BJ (cell line): ENCODE measurements around the gene RIPK4. TPM values are rescaled to one million over a fixed set of nuclear protein-coding genes. Genes with fewer than 3 reads are reported as not detected.
"Not testable (repeated sequence)": the region's sequence is repeated elsewhere in the genome, so short reads cannot be mapped to it uniquely, and the experiment has no call there.

Source experiments
- CTCF ChIA-PET: fragments of 350-600 bp; formaldehyde crosslinking; extraction: SDS; loops from one replicate; lab custom pipeline; 2021; ENCODE audit warnings: antibody characterized with exemption, inconsistent platforms; lab: Yijun Ruan, JAX
- POLR2A ChIA-PET: fragments of 300-600 bp; sonication (Branson Sonifier 250); formaldehyde crosslinking; extraction: SDS; loops from one replicate; lab custom pipeline; 2021; ENCODE audit warnings: antibody characterized with exemption; lab: Charles Lee
- DNase-seq: peaks from one replicate; pipeline ENCODE4 v3.0.0-alpha.2; 2011; ENCODE audit warnings: low read depth
- H3K27me3 ChIP-seq: 2 replicates; pipeline ENCODE4 v1.6.0; 2011; ENCODE audit warnings: low read length; ENCODE audit not compliant: control insufficient read depth, insufficient read depth
- H3K36me3 ChIP-seq: 2 replicates; pipeline ENCODE4 v1.5.1; 2011; ENCODE audit warnings: low read length; ENCODE audit not compliant: control insufficient read depth, insufficient read depth
- H3K4me3 ChIP-seq: 2 replicates; pipeline ENCODE4 v1.5.1; 2011; ENCODE audit warnings: low read depth, mild to moderate bottlenecking, control low read depth, low read length
- polyA plus RNA-seq: library from polyadenylated mRNA; depleted of rRNA; stranded (reverse); fragments of >200 nt; gene quantifications from 2 replicates; pipeline ENCODE4 v1.2.3, GENCODE V29; 2011
- TF ChIP-seq, protein P1 (sequence below): IDR thresholded peaks from 2 replicates; pipeline ENCODE4 v1.5.1; 2011; ENCODE audit warnings: low read depth, mild to moderate bottlenecking, control low read depth, inconsistent platforms, low read length, moderate library complexity; ENCODE audit not compliant: insufficient read depth

The RIPK4 gene
- polyA plus RNA-seq, 1 experiment, result 0.37 TPM

DNA sequence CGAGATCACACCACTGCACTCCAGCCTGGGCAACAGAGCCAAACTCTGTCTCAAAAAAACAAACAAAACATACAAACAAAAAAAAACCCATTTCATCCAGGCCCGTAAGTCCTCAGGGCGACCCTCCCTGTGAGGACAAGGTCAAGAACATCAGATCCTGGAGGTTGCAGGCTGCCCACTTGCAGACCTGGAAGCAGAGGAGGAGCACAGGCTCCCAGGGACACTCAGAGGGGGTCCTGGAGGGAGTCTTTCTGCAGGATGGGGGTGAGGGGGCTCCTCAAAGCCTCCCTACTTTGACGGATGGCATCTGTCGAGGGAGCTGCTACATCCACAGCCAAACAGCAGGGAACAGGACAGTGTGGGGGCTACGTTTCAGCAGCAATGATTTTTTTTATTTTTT is 47.2 kb downstream of the RIPK4 start:
- CTCF ChIA-PET, result no interaction called here
- DNase-seq, result no peak
- peaks cover 4% of the 10 kb centered on the region; the same call in 1 of the 2 replicates for H3K27me3 ChIP-seq
- no peaks in the 10 kb centered on the region for H3K36me3 ChIP-seq
- TF ChIP-seq, protein P1, sequence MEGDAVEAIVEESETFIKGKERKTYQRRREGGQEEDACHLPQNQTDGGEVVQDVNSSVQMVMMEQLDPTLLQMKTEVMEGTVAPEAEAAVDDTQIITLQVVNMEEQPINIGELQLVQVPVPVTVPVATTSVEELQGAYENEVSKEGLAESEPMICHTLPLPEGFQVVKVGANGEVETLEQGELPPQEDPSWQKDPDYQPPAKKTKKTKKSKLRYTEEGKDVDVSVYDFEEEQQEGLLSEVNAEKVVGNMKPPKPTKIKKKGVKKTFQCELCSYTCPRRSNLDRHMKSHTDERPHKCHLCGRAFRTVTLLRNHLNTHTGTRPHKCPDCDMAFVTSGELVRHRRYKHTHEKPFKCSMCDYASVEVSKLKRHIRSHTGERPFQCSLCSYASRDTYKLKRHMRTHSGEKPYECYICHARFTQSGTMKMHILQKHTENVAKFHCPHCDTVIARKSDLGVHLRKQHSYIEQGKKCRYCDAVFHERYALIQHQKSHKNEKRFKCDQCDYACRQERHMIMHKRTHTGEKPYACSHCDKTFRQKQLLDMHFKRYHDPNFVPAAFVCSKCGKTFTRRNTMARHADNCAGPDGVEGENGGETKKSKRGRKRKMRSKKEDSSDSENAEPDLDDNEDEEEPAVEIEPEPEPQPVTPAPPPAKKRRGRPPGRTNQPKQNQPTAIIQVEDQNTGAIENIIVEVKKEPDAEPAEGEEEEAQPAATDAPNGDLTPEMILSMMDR, result no peak
- no peak overlapping the region for H3K4me3 ChIP-seq
- POLR2A ChIA-PET, result no interaction called here

DNA sequence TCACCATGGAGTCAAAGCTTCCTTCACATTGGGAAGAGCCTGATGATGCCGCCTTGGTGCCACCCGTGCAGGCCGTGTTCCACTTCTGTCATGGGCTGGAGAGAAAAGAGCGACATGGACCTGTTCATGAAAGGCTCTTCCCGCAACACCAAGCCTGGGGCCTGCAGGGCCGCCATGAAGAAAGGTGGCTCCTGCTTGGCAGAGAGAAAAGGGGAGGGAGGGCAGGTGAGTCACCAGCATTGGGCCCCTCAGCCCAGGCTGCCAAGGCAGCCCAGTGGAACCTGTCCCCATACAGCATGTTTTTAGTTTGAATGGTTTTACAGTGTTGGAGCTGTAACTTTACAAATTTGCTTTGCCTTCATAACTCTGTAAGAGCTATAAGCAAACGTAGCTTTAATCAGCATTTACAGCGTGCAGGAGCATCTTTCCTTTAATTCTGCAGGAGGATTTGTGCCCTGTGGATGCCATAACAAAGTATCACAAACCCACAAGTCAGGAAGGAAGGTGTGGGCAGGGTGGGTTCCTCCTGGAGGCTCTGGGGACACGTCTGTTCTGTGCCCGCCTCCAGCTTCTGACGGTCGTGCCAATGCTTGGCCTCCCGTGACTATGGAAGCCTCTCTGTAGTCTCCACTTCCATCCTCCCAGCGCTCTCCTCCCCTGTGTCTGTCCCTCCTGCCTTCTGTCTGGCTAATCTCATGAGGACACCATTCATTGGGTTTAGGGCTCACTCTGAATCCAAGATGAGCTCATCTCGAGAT is 49.1 kb downstream of the RIPK4 start:
- Histone ChIP-seq H3K27me3 (peaks cover 11% of the 10 kb centered on the region), H3K4me3 (no peak overlapping the region), H3K36me3 (no peaks in the 10 kb centered on the region)
- TF ChIP-seq, protein P1, result no peak
- ChIA-PET CTCF (interaction anchor here (0.6 to 1.5 kb wide), 4 partner anchors 10 to 34 kb away, joined by 3 read pairs; no protein-coding TSS in a partner anchor), POLR2A (no interaction called here)
- no peak for DNase-seq

DNA sequence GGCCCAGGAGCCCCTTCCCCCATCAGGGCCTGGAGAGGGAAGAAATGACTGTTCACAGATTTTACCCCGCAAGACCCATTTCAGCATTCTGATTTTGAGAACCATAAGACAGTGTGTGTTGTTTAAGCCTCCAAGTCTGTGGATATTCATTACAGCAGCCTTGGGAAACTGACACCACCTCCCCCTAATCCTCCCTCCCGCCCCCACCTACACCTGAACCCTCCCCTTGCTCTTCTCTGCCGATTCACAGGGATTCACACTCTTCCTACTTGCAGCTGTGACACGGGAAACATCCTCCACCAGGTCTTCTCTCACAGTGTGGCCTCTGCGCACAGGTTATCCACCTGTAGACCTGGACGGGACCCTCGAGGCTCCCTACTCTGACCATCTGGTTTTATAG is 50.1 kb downstream of the RIPK4 start:
- H3K36me3 ChIP-seq, result no peaks in the 10 kb centered on the region
- H3K27me3 ChIP-seq, result peaks cover 12% of the 10 kb centered on the region
- ChIA-PET POLR2A (no interaction called here), CTCF (no interaction called here)
- no peak overlapping the region for H3K4me3 ChIP-seq
- TF ChIP-seq, protein P1, result no peak
- DNase-seq, result no peak

DNA sequence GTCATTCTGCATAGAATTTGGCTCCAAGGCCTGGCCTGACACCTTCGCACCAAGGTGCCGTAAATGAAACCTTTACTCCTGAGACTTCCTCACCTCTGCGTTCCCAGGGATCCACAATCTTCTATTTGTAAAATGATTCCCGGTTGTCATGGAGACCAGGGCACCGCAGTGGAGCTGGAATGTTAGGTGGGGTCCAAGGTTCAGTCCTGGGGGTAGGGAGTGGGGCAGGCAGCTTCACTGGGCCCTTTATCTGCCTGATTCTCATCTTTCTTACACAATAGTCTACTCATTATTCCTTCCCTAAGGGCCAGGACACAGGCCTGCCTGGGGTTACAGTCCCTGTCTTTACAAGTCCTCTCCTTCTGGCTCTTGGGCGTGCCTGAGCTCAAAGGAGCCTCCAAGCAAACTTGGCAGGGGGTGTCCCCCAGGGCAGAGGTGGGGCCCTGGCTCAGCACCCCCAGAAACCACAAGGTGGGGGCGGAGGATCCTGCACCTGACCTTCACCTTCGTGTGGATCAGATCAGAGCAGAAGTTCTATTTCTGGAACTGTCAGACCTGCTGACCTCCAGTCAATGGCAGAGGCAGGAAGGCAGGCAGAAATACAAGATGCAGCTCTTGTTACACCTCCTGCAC is 51.1 kb downstream of the RIPK4 start:
- peaks cover 17% of the 10 kb centered on the region for H3K27me3 ChIP-seq
- TF ChIP-seq, protein P1, result no peak
- no peaks in the 10 kb centered on the region for H3K36me3 ChIP-seq
- no peak overlapping the region for H3K4me3 ChIP-seq
- ChIA-PET POLR2A (no interaction called here), CTCF (interaction anchor here (0.6 kb wide), 1 partner anchor 33 kb away, joined by 4 read pairs; no protein-coding TSS in a partner anchor)
- no peak for DNase-seq

DNA sequence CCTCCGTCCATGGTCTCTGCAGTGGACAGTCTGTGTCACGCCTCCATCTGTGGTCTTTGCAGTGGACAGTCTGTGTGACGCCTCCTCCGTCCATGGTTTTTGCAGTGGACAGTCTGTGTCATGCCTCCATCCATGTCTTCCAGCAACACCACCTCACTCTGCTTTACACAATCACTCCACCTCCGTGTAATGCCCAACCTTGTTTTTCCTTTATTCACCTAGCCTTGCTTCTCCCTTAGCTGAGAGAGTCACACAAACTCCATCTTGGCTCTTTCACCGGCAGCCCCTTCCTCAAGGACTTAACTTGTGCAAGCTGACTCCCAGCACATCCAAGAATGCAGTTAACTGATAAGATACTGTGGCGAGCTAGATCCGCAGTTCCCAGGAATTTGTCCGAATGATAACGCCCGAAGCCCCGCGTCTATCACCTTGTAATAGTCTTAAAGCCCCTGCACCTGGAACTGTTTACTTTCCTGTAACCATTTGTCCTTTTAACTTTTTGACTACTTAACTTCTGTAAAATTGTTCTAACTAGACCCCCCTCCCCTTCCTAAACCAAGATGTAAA is 52.5 kb downstream of the RIPK4 start:
- H3K36me3 ChIP-seq, CTCF ChIA-PET, H3K4me3 ChIP-seq, DNase-seq, POLR2A ChIA-PET: not testable (repeated sequence)
- H3K27me3 ChIP-seq, result peaks cover 17% of the 10 kb centered on the region
